Panc1 (cell line): ENCODE measurements around the gene PYGO2. TPM values are rescaled to one million over a fixed set of nuclear protein-coding genes. Genes with fewer than 3 reads are reported as not detected.

Experiments
- ATAC-seq: fragments of 200-7000 bp; cut with Tn5 transposase; 2 replicates; pipeline ENCODE4 v1.9.1; 2020; ENCODE audit warnings: mild to moderate bottlenecking, moderate library complexity
- BruUV-seq: library from RNA; stranded (reverse); fragments of 400-500 nt; replicated peaks from 2 replicates; lab custom pipeline; 2021; lab: Mats Ljungman, UMichigan
- CTCF ChIA-PET: fragments of 300-600 bp; sonication (Branson Sonifier 250); formaldehyde crosslinking; loops from one replicate; lab custom pipeline; 2022; ENCODE audit warnings: antibody characterized with exemption; lab: Charles Lee
- POLR2A ChIA-PET: fragments of 300-600 bp; sonication (Branson Sonifier 250); formaldehyde crosslinking; loops from one replicate; lab custom pipeline; 2022; ENCODE audit warnings: antibody characterized with exemption; lab: Charles Lee
- DNase-seq: peaks from one replicate; pipeline ENCODE4 v3.0.0-alpha.2; 2010; ENCODE audit warnings: low read depth, low spot score
- H3K27ac ChIP-seq: 2 replicates; pipeline ENCODE4 v1.5.1; 2011; ENCODE audit warnings: mild to moderate bottlenecking, low read length, inconsistent platforms
- H3K27me3 ChIP-seq: fragments of 200-500 bp; sonication (Bioruptor generic); 2 replicates; pipeline ENCODE4 v1.6.0; 2014; ENCODE audit warnings: low read length, inconsistent platforms; ENCODE audit not compliant: control insufficient read depth, insufficient read depth
- H3K36me3 ChIP-seq: fragments of 200-500 bp; sonication (Bioruptor generic); 2 replicates; pipeline ENCODE4 v1.5.1; 2014; ENCODE audit warnings: inconsistent platforms, mild to moderate bottlenecking, low read length, moderate library complexity; ENCODE audit not compliant: control insufficient read depth, insufficient read depth
- H3K4me1 ChIP-seq: 2 replicates; pipeline ENCODE4 v1.5.1; 2011; ENCODE audit warnings: inconsistent platforms, mild to moderate bottlenecking, low read length, moderate library complexity; ENCODE audit not compliant: control insufficient read depth, insufficient read depth
- H3K4me3 ChIP-seq, 2 experiments: 2 replicates each; pipeline ENCODE4 v1.5.1; 2011 to 2012; ENCODE audit warnings: low read depth in 2 of 2, low read length in 2 of 2, mild to moderate bottlenecking in 2 of 2, inconsistent platforms in 1 of 2, moderate library complexity in 1 of 2
- H3K9me3 ChIP-seq: fragments of 200-500 bp; sonication (Bioruptor generic); 2 replicates; pipeline ENCODE4 v1.5.1; 2014; ENCODE audit warnings: low read depth, mild to moderate bottlenecking, inconsistent platforms, low read length, moderate library complexity; ENCODE audit not compliant: control insufficient read depth, insufficient read depth
- POLR2AphosphoS5 ChIP-seq: IDR thresholded peaks from 2 replicates; pipeline ENCODE4 v1.6.1; 2012; ENCODE audit warnings: mild to moderate bottlenecking, low read depth, low read length, moderate library complexity
- SIN3A ChIP-seq: IDR thresholded peaks from 2 replicates; pipeline ENCODE4 v1.6.1; 2012; ENCODE audit warnings: low read depth, mild to moderate bottlenecking, low read length, moderate library complexity, borderline replicate concordance; ENCODE audit not compliant: insufficient read depth
- TCF7L2 ChIP-seq: IDR thresholded peaks from 2 replicates; pipeline ENCODE4 v1.6.1; 2011; ENCODE audit warnings: mild to moderate bottlenecking, low read depth, low read length, inconsistent platforms
- in situ Hi-C: cut with HindIII; loops from 2 replicates; pipeline ENCODE4 v1.10.0; 2016; ENCODE audit warnings: low sequenced_read_pairs, low pct_unique_long_range_greater_than_20kb
- intact Hi-C: fragments of 100-400 bp; cut with micrococcal nuclease; formaldehyde crosslinking; loops from one replicate; pipeline ENCODE4 v1.10.0; 2022; ENCODE audit not compliant: unreplicated experiment
- total RNA-seq: library from RNA; stranded (reverse); gene quantifications from one replicate; pipeline ENCODE4 v1.2.1, GENCODE V29; 2021; ENCODE audit not compliant: unreplicated experiment
- TF ChIP-seq, protein P1 (sequence below), 2 experiments: IDR thresholded peaks; 2 replicates each; pipeline ENCODE4 v1.6.1; 2011 to 2012; ENCODE audit warnings: low read depth in 2 of 2, control low read depth in 1 of 2, low read length in 1 of 2, mild to moderate bottlenecking in 1 of 2, moderate library complexity in 1 of 2; ENCODE audit not compliant: insufficient read depth in 1 of 2
- TF ChIP-seq, protein P2 (sequence below): fragments of 450-650 bp; IDR thresholded peaks from 2 replicates; pipeline ENCODE4 v1.5.1; 2017; ENCODE audit warnings: mild to moderate bottlenecking

The PYGO2 gene
- total RNA-seq, 1 experiment from 2014 or later = 41.1 TPM

DNA sequence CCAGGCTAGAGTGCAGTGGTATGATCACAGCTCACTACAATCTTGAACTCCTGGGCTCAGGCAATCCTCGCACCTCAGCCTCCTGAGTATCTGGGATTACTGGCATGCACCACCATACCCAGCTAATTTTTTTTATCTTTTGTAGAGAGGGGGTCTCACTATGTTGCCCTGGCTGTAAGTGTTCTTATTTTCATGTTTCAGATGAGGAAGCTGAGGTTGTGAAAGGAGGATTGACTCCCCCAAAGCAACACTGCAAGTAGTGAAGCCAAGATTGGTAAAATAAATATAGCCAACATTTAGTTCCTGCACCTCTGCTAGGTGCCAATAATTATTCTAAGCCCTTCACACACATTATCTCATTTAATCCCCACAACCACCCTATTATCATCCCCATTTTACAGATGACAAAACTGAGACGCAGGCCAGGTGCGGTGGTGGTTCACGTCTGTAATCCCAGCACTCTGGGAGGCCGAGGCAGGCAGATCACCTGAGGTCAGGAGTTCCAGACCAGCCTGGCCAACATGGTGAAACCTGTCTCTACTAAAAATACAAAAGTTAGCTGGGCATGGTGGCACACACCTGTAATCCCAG lies 27.1 kb downstream of the PYGO2 start:
- H3K27ac ChIP-seq = no peak overlapping the region
- no peak overlapping the region for H3K4me3 ChIP-seq
- no peak for ATAC-seq
- no peak for DNase-seq
- H3K9me3 ChIP-seq = no peaks in the 10 kb centered on the region
- in situ Hi-C loops = no loop called here
- intact Hi-C loops = no loop called here
- no TSS peak for BruUV-seq
- no peak for TF ChIP-seq TCF7L2
- TF ChIP-seq, protein P1, sequence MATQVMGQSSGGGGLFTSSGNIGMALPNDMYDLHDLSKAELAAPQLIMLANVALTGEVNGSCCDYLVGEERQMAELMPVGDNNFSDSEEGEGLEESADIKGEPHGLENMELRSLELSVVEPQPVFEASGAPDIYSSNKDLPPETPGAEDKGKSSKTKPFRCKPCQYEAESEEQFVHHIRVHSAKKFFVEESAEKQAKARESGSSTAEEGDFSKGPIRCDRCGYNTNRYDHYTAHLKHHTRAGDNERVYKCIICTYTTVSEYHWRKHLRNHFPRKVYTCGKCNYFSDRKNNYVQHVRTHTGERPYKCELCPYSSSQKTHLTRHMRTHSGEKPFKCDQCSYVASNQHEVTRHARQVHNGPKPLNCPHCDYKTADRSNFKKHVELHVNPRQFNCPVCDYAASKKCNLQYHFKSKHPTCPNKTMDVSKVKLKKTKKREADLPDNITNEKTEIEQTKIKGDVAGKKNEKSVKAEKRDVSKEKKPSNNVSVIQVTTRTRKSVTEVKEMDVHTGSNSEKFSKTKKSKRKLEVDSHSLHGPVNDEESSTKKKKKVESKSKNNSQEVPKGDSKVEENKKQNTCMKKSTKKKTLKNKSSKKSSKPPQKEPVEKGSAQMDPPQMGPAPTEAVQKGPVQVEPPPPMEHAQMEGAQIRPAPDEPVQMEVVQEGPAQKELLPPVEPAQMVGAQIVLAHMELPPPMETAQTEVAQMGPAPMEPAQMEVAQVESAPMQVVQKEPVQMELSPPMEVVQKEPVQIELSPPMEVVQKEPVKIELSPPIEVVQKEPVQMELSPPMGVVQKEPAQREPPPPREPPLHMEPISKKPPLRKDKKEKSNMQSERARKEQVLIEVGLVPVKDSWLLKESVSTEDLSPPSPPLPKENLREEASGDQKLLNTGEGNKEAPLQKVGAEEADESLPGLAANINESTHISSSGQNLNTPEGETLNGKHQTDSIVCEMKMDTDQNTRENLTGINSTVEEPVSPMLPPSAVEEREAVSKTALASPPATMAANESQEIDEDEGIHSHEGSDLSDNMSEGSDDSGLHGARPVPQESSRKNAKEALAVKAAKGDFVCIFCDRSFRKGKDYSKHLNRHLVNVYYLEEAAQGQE (IDR thresholded peaks at IDR 0.05; ENCODE audit: insufficient read depth in 1 of 2, low read depth in 2 of 2, low read length in 1 of 2) = no peak
- TF ChIP-seq, protein P2, sequence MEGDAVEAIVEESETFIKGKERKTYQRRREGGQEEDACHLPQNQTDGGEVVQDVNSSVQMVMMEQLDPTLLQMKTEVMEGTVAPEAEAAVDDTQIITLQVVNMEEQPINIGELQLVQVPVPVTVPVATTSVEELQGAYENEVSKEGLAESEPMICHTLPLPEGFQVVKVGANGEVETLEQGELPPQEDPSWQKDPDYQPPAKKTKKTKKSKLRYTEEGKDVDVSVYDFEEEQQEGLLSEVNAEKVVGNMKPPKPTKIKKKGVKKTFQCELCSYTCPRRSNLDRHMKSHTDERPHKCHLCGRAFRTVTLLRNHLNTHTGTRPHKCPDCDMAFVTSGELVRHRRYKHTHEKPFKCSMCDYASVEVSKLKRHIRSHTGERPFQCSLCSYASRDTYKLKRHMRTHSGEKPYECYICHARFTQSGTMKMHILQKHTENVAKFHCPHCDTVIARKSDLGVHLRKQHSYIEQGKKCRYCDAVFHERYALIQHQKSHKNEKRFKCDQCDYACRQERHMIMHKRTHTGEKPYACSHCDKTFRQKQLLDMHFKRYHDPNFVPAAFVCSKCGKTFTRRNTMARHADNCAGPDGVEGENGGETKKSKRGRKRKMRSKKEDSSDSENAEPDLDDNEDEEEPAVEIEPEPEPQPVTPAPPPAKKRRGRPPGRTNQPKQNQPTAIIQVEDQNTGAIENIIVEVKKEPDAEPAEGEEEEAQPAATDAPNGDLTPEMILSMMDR = no peak
- TF ChIP-seq SIN3A = no peak
- no peak for TF ChIP-seq POLR2AphosphoS5
- peaks cover 11% of the 10 kb centered on the region for H3K4me1 ChIP-seq
- no peaks in the 10 kb centered on the region for H3K36me3 ChIP-seq
- ChIA-PET CTCF (interaction anchor here (0.6 kb wide), 1 partner anchor 115 kb away, joined by 3 read pairs; no protein-coding TSS in a partner anchor), POLR2A (no interaction called here)
- no peaks in the 10 kb centered on the region for H3K27me3 ChIP-seq

DNA sequence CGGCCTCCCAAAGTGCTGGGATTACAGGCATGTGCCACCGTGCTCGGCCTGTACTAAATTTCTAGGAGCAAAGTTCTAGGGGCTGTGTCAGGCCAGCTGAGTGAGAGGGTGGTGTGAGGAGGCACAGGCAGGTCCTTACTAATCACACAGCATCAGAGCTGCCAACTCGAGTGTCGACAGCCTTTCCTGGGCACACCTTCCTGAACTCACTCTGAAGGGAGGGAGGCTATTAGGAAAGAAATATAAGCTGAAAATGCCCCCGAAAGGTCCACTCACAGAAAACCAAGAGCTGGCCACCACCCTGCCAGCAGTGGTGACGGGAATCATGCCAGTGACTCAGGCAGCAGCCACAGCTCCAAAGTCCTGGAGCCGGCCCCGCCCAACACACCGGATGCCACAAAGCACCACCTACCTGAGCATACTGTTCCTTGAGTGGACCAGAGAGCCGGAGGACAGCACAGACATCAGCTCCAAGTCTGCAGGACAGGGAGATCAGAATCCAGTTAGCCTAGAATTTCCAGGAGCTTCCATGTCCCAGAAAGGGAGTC lies 29.6 kb downstream of the PYGO2 start:
- Histone ChIP-seq H3K27me3 (no peaks in the 10 kb centered on the region), H3K4me1 (peaks cover 6% of the 10 kb centered on the region), H3K36me3 (no peaks in the 10 kb centered on the region), H3K9me3 (no peaks in the 10 kb centered on the region), H3K27ac (no peak overlapping the region), H3K4me3 (no peak overlapping the region)
- ATAC-seq (no peak), DNase-seq (no peak)
- CTCF ChIA-PET = interaction anchor here (0.5 kb wide), 1 partner anchor 8 kb away, joined by 3 read pairs; no protein-coding TSS in a partner anchor
- BruUV-seq = no TSS peak
- TF ChIP-seq, protein P2 = no peak
- TF ChIP-seq SIN3A (no peak), POLR2AphosphoS5 (no peak), TCF7L2 (no peak)
- TF ChIP-seq, protein P1 (IDR thresholded peaks at IDR 0.05; ENCODE audit: insufficient read depth in 1 of 2, low read depth in 2 of 2, low read length in 1 of 2) = no peak
- intact Hi-C loops = no loop called here
- POLR2A ChIA-PET = no interaction called here
- in situ Hi-C loops = no loop called here
